HG03097 (cell line): ENCODE data around the gene PUS7.
A peak's percentile ranks its signal among the peaks of the same experiment; 100 is the strongest.
"Not testable (repeated sequence)": the region's sequence is repeated elsewhere in the genome, so short reads cannot be mapped to it uniquely, and the experiment has no call there.

Experiments used
- ATAC-seq: cut with Tn5 transposase; IDR thresholded peaks from one replicate; pipeline ENCODE4 v1.9.1; 2021; ENCODE audit not compliant: unreplicated experiment, low FRiP score

Gene PUS7

DNA sequence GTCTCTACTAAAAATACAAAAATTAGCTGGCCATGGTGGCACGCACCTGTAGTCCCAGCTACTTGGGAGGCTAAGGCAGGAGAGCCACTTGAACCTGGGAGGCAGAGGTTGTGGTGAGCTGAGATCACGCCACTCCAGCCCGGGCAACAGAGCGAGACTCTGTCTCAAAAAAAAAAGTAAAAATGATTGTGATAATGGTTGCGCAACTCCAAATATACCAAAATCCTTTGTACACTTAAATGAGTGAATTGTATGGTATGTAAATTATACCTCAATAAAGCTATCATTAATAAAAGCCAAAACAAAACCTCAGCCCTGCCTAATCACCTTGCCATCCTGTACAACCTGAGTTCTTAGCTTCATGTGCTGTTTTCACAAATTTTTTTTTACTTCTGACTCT, 71.2 kb downstream of the PUS7 start:
- ATAC-seq = not testable (repeated sequence)

DNA sequence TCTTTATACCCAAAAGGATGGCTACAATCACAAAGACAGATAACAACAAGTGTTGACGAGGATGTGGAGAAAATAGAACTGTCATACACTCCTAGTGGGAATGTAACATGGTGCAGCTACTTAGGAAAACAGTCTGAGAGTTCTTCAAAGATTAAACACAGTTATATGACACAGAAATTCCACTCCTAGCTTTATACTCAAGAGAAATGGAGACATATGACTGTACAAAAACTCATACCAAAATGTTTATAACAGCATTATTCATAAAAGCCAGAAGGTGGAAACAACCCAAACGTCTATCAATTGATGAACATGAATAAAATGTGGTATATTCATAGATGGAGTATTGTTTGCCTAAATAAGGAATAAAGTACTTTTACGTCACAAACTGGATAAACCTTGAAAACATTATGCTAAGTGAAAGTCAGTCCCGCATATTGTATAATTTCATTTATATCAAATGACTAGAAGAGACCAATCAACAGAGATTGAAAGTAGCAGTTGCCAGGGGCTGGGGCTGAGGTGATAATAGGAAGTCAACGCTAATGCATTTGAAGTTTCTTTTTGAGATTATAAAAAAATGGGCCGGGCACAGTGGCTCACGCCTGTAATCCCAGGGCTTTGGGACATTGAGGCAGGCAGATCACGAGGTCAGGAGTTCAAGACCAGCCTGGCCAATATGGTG, 71.8 kb downstream of the PUS7 start:
- no peak for ATAC-seq

DNA sequence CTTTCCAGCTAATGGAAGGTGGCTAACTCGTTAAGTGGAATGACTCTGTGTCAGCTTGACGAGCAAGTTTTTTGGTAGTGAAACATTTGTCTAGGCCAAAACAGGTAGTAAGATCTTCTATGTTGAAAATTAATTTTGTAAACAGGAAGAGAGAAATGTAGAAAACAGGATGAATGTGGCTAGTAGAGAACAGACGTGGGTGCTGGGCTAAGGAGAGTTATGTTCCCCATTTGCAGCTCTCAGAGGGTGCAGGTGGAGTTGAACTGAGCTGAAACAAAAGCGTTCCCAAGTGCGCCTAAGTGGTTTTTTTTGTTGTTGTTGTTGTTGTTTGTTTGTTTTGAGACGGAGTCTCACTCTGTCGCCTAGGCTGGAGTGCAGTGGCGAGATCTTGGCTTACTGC, 73.9 kb downstream of the PUS7 start:
- peak; percentile 58 for ATAC-seq

DNA sequence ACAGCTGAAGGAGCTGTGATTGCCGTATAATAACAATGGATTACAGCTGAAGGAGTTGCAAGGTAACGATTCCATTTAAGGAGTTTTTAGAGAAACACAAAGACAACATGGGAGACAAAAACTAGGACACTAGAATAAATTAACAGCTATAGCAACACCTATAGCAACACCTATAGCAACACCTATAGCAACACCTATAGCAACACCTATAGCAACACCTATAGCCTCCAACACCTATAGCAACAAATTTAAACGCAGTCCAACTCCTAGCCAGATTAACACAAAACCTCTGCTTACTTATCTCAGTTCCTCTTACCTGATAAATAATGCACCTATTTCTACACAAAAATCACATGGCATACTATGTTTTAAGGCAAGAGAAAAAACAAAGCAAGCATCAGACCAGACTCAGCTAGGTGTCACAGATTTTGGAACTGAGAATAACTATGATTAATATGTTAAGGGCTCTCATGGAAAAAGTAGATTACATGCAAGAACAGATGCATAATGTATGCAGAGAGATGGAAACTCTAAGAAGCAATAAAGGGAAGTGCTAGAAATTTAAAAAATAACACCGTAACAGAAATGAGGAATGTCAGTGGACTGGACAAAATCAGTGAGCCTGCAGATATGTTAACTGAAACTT, 77.6 kb downstream of the PUS7 start:
- ATAC-seq = no peak

DNA sequence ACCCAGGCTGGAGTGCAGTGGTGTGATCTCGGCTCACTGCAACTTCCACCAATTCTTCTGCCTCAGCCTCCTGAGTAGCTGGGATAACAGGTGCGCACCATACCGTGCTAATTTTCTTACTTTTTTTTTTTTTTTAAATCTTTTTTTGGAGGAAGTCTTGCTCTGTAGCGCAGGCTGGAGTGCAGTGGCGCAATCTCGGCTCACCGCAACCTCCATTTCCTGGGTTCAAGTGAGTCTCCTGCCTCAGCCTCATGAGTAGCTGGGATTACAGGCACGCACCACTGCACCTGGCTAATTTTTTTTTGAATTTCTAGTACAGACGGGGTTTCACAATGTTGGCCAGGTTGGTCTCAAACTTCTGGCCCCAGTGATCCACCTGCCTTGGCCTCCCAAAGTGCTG, 79.9 kb downstream of the PUS7 start:
- not testable (repeated sequence) for ATAC-seq

DNA sequence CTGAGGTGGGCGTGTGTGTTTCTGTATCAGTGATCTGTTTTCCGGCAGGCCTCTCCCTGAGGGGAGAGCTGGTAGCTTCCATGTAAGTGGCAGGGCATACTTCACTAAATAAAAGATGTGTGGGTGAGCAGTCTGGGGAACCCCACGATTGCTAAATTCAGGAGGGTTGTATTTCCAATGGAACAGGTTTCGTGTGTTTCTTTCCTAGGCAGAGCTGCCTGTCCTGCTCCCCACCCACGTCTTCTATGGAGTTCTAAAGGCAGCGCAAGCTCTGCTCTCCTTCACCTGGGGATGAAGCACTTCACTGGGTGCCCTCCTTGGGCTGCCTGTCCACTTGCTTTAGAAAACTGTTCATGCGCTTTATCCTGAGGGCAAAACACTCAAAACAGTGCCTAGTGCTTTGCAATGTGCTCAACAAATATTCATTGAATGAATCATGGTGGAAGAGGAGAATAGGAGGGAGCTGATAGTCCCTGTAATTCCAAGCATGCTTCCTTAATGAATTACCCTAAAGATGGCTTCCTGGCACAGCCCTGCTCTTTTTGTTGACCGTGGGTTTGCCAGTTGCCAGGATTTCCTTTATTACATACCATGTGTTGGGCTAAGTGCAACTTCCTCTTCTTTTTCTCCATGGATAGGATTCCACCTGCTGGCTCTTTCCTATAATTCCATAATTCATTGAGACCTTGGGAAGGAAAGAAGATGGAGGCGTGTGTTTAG, 82.7 kb downstream of the PUS7 start:
- ATAC-seq = no peak

DNA sequence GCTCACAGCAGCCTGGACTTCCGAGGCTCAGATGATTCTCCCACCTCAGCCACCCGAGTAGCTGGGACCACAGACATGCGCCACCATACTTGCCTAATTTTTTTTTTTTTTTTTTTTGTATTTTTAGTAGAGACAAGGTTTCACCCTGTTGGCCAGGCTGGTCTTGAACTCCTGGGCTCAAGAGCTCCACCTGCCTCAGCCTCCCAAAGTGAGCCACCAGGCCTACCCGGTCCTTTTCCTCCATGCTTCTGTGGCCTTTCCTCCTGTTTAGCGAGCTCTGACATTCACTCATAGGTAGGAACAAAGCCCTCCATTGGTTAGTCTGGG, 83.3 kb downstream of the PUS7 start:
- no peak for ATAC-seq

DNA sequence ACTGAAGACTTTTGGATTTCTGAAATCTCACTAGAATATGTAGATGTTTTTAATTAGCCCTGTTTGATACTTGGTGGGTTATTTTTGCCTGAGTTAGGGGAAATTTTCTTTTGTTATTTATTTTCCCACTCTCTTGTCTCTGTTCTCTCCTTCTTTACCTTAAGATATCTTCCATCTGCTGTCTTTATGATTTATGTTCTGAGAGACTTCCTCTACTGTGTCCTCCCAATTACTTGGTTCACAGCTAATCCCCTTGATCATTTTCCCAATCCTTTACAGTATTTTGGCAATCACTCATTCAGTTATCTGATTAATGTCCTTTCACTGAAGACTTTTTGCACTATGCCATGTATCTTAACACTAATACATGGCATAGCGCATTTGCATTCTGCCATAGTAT, 83.8 kb downstream of the PUS7 start:
- ATAC-seq = no peak

DNA sequence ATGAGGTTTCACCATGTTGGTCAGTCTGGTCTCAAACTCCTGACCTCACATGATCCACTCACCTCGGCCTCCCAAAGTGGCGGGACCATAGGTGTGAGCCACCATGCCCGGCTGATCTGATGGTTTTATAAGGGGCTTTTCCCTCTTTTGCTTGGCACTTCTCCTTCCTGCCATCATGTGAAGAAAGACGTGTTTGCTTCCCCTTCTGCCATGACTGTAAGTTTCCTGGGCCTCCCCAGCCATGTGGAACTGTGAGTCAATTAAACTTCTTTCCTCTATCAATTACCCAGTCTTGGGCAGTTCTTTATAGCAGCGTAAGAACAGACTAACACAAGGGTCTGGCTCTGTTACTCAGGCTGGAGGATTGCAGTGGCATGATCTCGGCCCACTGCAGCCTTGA, 84.7 kb downstream of the PUS7 start:
- ATAC-seq = not testable (repeated sequence)

DNA sequence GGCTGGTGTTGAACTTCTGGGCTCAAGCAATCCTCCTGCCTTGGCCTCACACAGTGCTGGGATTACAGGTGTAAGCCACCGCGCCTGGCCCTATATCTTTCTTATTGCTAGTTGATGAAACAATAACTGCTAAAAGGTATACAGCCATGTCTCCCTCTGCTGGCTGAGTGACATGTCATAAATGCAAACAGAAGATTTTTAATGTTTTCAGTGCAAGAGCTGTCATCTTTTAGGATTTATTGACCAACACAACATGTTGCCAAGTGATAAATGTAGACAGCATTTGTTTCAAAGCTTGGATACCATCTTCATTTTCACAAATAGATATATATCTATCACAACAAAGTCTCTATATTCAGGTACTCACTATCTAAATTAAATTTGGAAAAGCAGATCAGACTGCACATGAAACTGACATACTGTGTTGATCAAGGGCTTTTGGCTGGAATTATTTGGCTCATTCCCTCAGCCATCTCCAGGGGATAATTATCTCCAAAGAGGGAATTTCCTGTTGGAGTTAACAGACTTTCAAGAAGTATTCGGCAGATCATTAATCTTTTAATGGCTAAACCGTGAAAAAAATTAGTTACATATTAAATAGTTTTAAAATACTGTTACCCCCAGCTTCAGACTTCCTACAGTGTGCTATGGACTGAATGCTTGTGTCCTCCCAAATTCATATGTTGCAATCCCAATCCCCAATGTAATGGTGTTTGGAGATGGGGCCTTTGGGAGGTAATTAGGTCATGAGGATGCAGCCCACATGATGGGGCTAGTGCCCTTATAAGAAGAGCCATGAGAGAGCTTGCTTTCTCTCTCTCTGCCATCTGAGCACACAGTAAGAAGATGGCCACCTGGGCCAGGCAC, 92.1 kb downstream of the PUS7 start:
- ATAC-seq = no peak

DNA sequence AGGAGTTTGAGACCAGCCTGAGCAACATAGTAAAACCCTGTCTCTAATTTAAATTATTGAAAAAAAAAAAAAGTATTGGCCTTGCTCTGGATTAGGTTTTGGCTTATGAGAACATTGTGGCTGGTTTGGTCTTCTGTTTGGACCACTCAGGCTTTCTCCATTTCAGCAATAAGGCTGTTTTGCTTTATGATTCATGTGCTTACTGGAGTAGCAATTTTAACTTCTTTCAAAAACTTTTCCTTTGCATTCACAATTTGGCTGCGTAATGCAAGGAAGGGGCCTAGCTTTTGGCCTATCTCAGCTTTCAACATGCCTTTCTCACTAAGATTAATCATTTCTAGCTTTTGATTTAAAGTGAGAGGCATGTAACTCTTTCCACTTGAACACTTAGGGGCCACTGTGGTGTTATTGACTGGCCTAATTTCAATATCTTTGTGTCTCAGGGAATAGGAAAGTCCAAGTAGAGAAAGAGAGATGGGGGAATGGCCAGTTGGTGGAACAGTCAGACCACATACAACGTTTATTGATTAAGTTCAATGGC, 95.4 kb downstream of the PUS7 start:
- no peak for ATAC-seq

DNA sequence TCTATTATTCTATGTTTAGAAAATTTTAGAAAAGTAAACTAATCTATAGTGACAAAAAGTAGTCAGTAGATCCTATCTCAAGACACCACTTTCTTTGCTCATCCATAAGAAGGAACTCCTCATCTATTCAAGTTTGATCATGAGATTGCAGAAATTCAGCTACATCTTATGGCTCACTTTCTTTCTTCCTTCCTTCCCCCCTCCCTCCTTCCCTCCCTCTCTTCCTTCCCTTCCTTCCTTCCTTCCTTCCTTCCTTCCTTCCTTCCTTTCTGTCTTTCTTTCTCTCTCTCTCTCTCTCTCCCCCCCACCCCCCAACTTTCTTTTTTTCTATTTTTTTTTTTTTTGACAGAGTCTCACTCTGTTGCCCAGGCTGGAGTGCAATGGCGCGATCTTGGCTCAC, 98.1 kb downstream of the PUS7 start:
- no peak for ATAC-seq

DNA sequence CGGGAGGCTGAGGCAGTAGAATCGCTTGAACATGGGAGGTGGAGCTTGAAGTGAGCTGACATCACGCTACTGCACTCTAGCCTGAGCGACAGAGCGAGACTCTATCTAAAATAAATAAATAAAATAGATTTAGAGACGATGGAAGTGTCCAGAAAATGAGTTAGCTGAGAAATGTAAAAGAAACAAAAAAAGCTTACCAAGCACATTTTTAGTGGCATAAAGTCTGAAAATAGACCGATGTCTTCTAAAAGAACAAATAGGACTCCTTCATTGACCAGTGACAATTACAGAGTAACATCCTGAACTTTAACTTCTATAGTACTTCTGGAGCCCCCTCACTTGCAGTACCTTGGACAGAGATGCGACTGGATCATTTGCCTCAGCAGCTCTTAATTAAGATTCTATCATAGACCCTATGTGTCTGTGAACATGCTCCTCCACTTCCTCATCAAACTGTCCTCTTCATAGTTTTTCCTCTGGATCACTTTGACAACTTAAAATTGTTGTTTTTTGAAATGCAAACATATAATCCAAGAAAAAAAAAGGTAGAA, 108.1 kb downstream of the PUS7 start:
- no peak for ATAC-seq

DNA sequence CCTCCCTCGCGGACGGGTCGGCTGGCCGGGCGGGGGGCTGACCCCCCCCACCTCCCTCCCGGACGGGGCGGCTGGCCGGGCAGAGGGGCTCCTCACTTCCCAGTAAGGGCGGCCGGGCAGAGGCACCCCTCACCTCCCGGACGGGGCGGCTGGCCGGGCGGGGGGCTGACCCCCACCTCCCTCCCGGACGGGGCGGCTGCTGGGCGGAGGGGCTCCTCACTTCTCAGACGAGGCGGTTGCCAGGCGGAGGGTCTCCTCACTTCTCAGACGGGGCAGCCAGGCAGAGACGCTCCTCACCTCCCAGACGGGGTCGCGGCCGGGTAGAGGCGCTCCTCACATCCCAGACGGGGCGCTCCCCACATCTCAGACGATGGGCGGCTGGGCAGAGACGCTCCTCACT, 111.3 kb downstream of the PUS7 start:
- not testable (repeated sequence) for ATAC-seq

DNA sequence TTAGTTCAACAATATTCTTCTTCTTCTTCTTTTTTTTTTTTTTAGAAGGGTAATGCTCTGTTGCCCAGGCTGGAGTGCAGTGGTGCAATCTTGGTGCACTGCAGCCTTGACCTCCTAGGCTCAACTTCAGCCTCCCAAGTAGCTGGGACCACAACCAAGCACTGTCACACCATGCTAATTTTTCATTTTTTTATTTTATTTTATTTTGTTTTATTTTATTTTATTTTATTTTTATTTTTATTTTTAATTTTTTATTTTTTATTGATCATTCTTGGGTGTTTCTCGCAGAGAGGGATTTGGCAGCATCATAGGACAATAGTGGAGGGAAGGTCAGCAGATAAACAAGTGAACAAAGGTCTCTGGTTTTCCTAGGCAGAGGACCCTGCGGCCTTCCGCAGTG, 112.3 kb downstream of the PUS7 start:
- ATAC-seq = not testable (repeated sequence)

DNA sequence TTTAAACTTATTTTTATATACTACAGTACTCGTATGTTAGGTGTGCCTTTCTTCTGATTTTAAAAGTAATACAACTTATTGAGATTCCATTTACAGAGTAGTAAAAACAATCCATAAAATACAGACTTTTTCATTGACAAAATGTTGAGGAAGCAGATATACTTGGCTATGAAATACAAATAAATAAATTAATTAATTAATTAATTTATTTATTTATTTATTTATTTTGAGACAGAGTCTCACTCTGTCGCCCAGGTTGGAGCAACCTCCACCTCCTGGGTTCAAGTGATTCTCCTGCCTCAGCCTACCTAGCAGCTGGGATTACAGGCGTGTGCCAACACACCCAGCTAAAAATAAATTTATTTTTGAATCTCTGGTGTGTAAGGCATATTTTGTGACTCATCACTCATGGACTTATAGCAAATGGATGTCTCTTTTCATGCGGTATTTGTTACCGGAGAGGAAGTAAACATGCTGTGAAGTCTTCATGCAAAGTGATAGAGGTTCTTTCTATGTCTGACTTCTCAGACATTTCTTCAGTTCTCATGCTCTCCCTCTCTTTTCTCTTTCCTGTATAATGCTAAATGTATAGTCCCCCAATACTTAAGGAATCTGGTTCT, 113.2 kb downstream of the PUS7 start:
- no peak for ATAC-seq
